HEK293 (cell line): ENCODE measurements around the gene YY1AP1.

Experiments
- ZNF510 ChIP-seq: fragments of 450-650 bp; formaldehyde crosslinking; IDR thresholded peaks from 2 replicates; pipeline ENCODE4 v1.5.1; 2018; ENCODE audit warnings: mild to moderate bottlenecking, missing genetic modification characterization, missing biosample characterization; ENCODE audit not compliant: insufficient replicate concordance
- TF ChIP-seq, protein P1 (sequence below): fragments of 450-650 bp; formaldehyde crosslinking; IDR thresholded peaks from 2 replicates; pipeline ENCODE4 v1.5.1; 2016; ENCODE audit warnings: missing biosample characterization, missing genetic modification characterization
- TF ChIP-seq, protein P2 (sequence below): fragments of 450-650 bp; formaldehyde crosslinking; conservative IDR thresholded peaks from 2 replicates; pipeline ENCODE4 v1.5.1; 2016; ENCODE audit warnings: low read depth, missing biosample characterization, missing genetic modification characterization

DNA sequence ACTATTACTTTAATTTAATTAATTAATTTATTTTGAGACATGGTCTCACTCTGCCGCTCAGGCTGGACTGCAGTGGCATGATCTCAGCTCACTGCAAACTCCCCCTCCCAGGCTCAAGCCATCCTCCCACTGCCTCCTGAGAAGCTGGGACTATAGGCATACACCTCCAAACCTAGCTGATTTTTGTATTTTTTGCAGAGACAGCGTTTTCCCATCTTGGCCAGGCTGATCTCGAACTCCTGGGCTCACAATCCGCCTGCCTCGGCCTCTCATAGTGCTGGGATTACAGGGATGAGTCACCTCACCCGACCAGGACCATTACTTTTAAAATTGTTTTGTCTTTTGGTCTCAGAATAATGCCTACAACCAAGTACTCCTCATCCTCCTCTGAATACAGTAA lies 15.6 kb downstream of the YY1AP1 start:
- TF ChIP-seq, protein P1, sequence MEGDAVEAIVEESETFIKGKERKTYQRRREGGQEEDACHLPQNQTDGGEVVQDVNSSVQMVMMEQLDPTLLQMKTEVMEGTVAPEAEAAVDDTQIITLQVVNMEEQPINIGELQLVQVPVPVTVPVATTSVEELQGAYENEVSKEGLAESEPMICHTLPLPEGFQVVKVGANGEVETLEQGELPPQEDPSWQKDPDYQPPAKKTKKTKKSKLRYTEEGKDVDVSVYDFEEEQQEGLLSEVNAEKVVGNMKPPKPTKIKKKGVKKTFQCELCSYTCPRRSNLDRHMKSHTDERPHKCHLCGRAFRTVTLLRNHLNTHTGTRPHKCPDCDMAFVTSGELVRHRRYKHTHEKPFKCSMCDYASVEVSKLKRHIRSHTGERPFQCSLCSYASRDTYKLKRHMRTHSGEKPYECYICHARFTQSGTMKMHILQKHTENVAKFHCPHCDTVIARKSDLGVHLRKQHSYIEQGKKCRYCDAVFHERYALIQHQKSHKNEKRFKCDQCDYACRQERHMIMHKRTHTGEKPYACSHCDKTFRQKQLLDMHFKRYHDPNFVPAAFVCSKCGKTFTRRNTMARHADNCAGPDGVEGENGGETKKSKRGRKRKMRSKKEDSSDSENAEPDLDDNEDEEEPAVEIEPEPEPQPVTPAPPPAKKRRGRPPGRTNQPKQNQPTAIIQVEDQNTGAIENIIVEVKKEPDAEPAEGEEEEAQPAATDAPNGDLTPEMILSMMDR (tag by site-specific recombination), result no peak
- no peak for TF ChIP-seq ZNF510 (tag by site-specific recombination)
- TF ChIP-seq, protein P2, sequence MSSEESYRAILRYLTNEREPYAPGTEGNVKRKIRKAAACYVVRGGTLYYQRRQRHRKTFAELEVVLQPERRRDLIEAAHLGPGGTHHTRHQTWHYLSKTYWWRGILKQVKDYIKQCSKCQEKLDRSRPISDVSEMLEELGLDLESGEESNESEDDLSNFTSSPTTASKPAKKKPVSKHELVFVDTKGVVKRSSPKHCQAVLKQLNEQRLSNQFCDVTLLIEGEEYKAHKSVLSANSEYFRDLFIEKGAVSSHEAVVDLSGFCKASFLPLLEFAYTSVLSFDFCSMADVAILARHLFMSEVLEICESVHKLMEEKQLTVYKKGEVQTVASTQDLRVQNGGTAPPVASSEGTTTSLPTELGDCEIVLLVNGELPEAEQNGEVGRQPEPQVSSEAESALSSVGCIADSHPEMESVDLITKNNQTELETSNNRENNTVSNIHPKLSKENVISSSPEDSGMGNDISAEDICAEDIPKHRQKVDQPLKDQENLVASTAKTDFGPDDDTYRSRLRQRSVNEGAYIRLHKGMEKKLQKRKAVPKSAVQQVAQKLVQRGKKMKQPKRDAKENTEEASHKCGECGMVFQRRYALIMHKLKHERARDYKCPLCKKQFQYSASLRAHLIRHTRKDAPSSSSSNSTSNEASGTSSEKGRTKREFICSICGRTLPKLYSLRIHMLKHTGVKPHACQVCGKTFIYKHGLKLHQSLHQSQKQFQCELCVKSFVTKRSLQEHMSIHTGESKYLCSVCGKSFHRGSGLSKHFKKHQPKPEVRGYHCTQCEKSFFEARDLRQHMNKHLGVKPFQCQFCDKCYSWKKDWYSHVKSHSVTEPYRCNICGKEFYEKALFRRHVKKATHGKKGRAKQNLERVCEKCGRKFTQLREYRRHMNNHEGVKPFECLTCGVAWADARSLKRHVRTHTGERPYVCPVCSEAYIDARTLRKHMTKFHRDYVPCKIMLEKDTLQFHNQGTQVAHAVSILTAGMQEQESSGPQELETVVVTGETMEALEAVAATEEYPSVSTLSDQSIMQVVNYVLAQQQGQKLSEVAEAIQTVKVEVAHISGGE (tag by site-specific recombination), result no peak
